HUES48 (cell line): ENCODE measurements around the gene GSTM2.

Source experiments
- H3K27ac ChIP-seq: one replicate; pipeline ENCODE4 v1.7.0; 2013; ENCODE audit warnings: low read depth, low read length, inconsistent platforms
- H3K27me3 ChIP-seq: 2 replicates; pipeline ENCODE4 v1.6.1; 2013; ENCODE audit warnings: mild to moderate bottlenecking, low read length; ENCODE audit not compliant: control insufficient read depth, insufficient read depth
- H3K36me3 ChIP-seq: 2 replicates; pipeline ENCODE4 v1.6.1; 2013; ENCODE audit warnings: low read length; ENCODE audit not compliant: control insufficient read depth, insufficient read depth
- H3K4me1 ChIP-seq: 2 replicates; pipeline ENCODE4 v1.6.1; 2013; ENCODE audit warnings: mild to moderate bottlenecking, low read length; ENCODE audit not compliant: control insufficient read depth, insufficient read depth
- H3K4me3 ChIP-seq: 2 replicates; pipeline ENCODE4 v1.5.1; 2013; ENCODE audit warnings: mild to moderate bottlenecking, low read depth, low read length
- H3K9ac ChIP-seq: 2 replicates; pipeline ENCODE4 v1.6.1; 2013; ENCODE audit warnings: mild to moderate bottlenecking, low read depth, low read length, moderate library complexity
- H3K9me3 ChIP-seq: 2 replicates; pipeline ENCODE4 v1.6.1; 2013; ENCODE audit warnings: low read length; ENCODE audit not compliant: control insufficient read depth, insufficient read depth

Gene GSTM2

GRCh38 chr1:109721971-109722370 is 54.1 kb downstream of the GSTM2 start:
- Histone ChIP-seq H3K9ac (no peak overlapping the region), H3K4me1 (no peaks in the 10 kb centered on the region), H3K9me3 (peaks cover 2% of the 10 kb centered on the region; the same call in 1 of the 2 replicates), H3K27ac (no peak overlapping the region), H3K27me3 (no peaks in the 10 kb centered on the region), H3K36me3 (no peaks in the 10 kb centered on the region), H3K4me3 (no peak overlapping the region)

DNA sequence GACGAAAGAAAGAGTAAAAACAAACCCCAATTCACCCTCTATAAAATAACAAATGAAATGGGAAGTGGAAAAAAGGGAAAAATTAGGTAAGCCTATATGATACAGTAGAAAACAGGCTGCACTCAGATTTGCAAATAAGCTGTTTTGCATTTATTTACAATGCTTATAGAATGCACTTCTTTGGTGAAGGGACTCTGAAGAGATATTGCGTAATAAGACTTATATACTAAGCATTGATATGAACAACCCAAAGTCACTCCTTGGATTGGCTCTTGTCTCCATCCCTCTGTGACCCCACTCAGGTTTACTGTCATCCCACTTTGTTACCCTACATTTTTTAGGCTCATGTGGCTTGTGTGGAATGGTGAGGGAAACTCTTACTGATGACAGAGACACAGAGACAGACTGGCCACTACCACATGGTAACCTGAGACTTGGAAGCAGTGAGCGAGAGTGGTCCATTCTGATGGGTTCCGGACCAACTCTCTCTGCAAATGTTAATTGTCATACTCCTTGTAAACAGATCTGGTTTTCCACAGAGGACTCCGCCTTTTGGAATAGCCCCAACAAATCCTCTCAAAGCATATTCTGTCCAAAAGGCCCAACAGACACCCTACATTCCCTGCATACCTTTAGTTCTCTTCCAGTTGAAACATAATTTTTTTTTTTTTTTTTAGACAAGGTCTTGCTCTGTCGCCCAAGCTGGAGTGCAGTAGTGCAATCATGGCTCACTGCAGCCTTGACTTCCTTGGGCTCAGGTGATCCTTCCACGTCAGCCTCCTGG is 55.2 kb downstream of the GSTM2 start:
- Histone ChIP-seq H3K27me3 (no peaks in the 10 kb centered on the region), H3K36me3 (no peaks in the 10 kb centered on the region), H3K9me3 (peaks cover 2% of the 10 kb centered on the region; the same call in 1 of the 2 replicates), H3K27ac (no peak overlapping the region), H3K4me1 (no peaks in the 10 kb centered on the region), H3K4me3 (no peak overlapping the region), H3K9ac (no peak overlapping the region)
